GM20000 (cell line): ENCODE measurements around the gene BTRC.
"Not testable (repeated sequence)": the region's sequence is repeated elsewhere in the genome, so short reads cannot be mapped to it uniquely, and the experiment has no call there.

Experiments used
- DNase-seq: peaks from one replicate; pipeline ENCODE4 v3.0.0; 2012; ENCODE audit warnings: low spot score
- CTCF ChIP-seq: IDR thresholded peaks from 2 replicates; pipeline ENCODE4 v1.5.1; 2012; ENCODE audit warnings: mild to moderate bottlenecking, control low read depth; ENCODE audit errors: extremely low read depth, missing control alignments

Gene BTRC

GRCh38 chr10:101414034-101414433 is 60.1 kb downstream of the BTRC start:
- no peak for DNase-seq
- no peak for TF ChIP-seq CTCF

GRCh38 chr10:101415884-101416283 is 61.9 kb downstream of the BTRC start:
- no peak for TF ChIP-seq CTCF
- DNase-seq, result no peak

- DNase-seq, result not testable (repeated sequence)
These were observed 68.0 kb downstream of the BTRC start for GRCh38 chr10:101421967-101422366.

GRCh38 chr10:101425535-101425934 is 71.6 kb downstream of the BTRC start:
- no peak for TF ChIP-seq CTCF
- no peak for DNase-seq

- TF ChIP-seq CTCF, result no peak
- DNase-seq, result no peak
These were observed 74.1 kb downstream of the BTRC start for GRCh38 chr10:101428036-101428435.

- no peak for TF ChIP-seq CTCF
- no peak for DNase-seq
These were observed 75.5 kb downstream of the BTRC start for GRCh38 chr10:101429423-101429822.

- TF ChIP-seq CTCF, result no peak
- DNase-seq, result no peak
These were observed 82.3 kb downstream of the BTRC start for GRCh38 chr10:101436302-101436701.

GRCh38 chr10:101438881-101439391 is 85.0 kb downstream of the BTRC start:
- DNase-seq, result no peak
- TF ChIP-seq CTCF, result no peak
